CD4-positive, alpha-beta T cell (primary cell): ENCODE data around the gene PRM2. TPM values are rescaled to one million over a fixed set of nuclear protein-coding genes. Genes with fewer than 3 reads are reported as not detected.

Experiments used
- ATAC-seq: fragments of 200-7000 bp; cut with Tn5 transposase; one replicate; pipeline ENCODE4 v1.10.0; 2022; ENCODE audit warnings: mild to moderate bottlenecking; ENCODE audit not compliant: poor library complexity
- CTCF ChIA-PET: fragments of 350-600 bp; sonication (Branson Sonifier 250); formaldehyde crosslinking; loops from one replicate; lab custom pipeline; 2021; ENCODE audit warnings: antibody characterized with exemption, inconsistent platforms; lab: Charles Lee
- POLR2A ChIA-PET: fragments of 350-600 bp; sonication (Branson Sonifier 250); formaldehyde crosslinking; loops from one replicate; lab custom pipeline; 2021; ENCODE audit warnings: antibody characterized with exemption, inconsistent platforms; lab: Charles Lee
- DNase-seq, 14 experiments: peaks; one replicate each; pipeline ENCODE4 v3.0.0-alpha.2; 2013 to 2020; ENCODE audit warnings: mixed read lengths in 2 of 14
- H3K27ac ChIP-seq, 2 donors: one replicate each; pipeline versions ENCODE4 v1.5.1 to v1.7.0; 2013; ENCODE audit warnings: low read length in 2 of 2, low read depth in 1 of 2, mild to moderate bottlenecking in 1 of 2
- H3K27me3 ChIP-seq, 2 experiments: 1 replicate in 1 of 2; 2 replicates in 1 of 2; pipeline versions ENCODE4 v1.6.1 to v1.7.0; 2013; ENCODE audit warnings: low read length in 2 of 2, control low read depth in 1 of 2, mild to moderate bottlenecking in 1 of 2, moderate library complexity in 1 of 2; ENCODE audit not compliant: insufficient read depth in 2 of 2, control insufficient read depth in 1 of 2
- H3K36me3 ChIP-seq: one replicate; pipeline ENCODE4 v1.6.1; 2013; ENCODE audit warnings: low read length, control low read depth; ENCODE audit not compliant: insufficient read depth
- H3K4me1 ChIP-seq: one replicate; pipeline ENCODE4 v1.6.1; 2013; ENCODE audit warnings: low read length, control low read depth; ENCODE audit not compliant: insufficient read depth
- H3K4me3 ChIP-seq: one replicate; pipeline ENCODE4 v1.5.1; 2013; ENCODE audit warnings: mild to moderate bottlenecking, low read length, moderate library complexity
- H3K9me3 ChIP-seq, 2 experiments: 1 replicate in 1 of 2; 2 replicates in 1 of 2; pipeline versions ENCODE4 v1.6.1 to v1.7.0; 2013; ENCODE audit warnings: low read length in 2 of 2, mild to moderate bottlenecking in 2 of 2, control low read depth in 1 of 2, moderate library complexity in 1 of 2; ENCODE audit not compliant: control insufficient read depth in 1 of 2, insufficient read depth in 1 of 2
- H3K27ac Mint-ChIP-seq: one replicate; pipeline ENCODE4 v1.8.0; 2020; ENCODE audit warnings: mixed read lengths
- H3K27me3 Mint-ChIP-seq: one replicate; pipeline ENCODE4 v1.8.0; 2021; ENCODE audit warnings: mixed read lengths
- H3K36me3 Mint-ChIP-seq: one replicate; pipeline ENCODE4 v1.8.0; 2021; ENCODE audit warnings: low read depth, mixed read lengths
- H3K4me1 Mint-ChIP-seq: one replicate; pipeline ENCODE4 v1.8.0; 2021; ENCODE audit warnings: low read depth, mixed read lengths
- H3K4me3 Mint-ChIP-seq: one replicate; pipeline ENCODE4 v1.8.0; 2020; ENCODE audit warnings: mild to moderate bottlenecking, mixed read lengths
- H3K9me3 Mint-ChIP-seq: one replicate; pipeline ENCODE4 v1.8.0; 2020; ENCODE audit warnings: mixed read lengths
- CTCF ChIP-seq: fragments of 200-600 bp; IDR thresholded peaks from one replicate; pipeline ENCODE4 v1.8.0; 2022; ENCODE audit warnings: antibody characterized with exemption, mild to moderate bottlenecking
- intact Hi-C, 2 experiments: fragments of 100-400 bp; cut with DNase I in 1 of 2; cut with micrococcal nuclease in 1 of 2; formaldehyde crosslinking; loops; one replicate each; pipeline versions ENCODE4 v1.15.1 to v1.9.0; 2023 to 2025; cut with DNase I, micrococcal nuclease
- total RNA-seq, 174 experiments: library from RNA in 2 of 174; stranded (reverse) in 2 of 174; gene quantifications; one replicate each; pipeline ENCODE4 v1.2.3 and lab custom pipeline; 2021 to 2026

The PRM2 gene
- total RNA-seq, 2 experiments from 2014 or later = not detected

GRCh38 chr16:11253995-11254912 lies 22.0 kb downstream of the PRM2 start:
- no peaks in the 10 kb centered on the region for H3K27me3 ChIP-seq
- no peaks in the 10 kb centered on the region for H3K9me3 Mint-ChIP-seq
- H3K4me1 ChIP-seq = peaks cover 65% of the 10 kb centered on the region
- intact Hi-C loops = loop anchor here (2.0 to 10.0 kb wide), 6 partner anchors 21 to 661 kb away; partner anchors contain the start of gene GSPT1 (in 1 of the 2)
- no peak for TF ChIP-seq CTCF
- peaks cover 7% of the 10 kb centered on the region for H3K36me3 ChIP-seq
- no peak for ATAC-seq
- H3K4me3 ChIP-seq = peak overlapping the region; percentile 96
- no peaks in the 10 kb centered on the region for H3K9me3 ChIP-seq
- ChIA-PET CTCF (interaction anchor here (0.7 to 5.6 kb wide), 13 partner anchors 8 to 305 kb away, joined by 3 to 50 read pairs (median 5); no protein-coding TSS in a partner anchor), POLR2A (interaction anchor here (0.6 to 8.5 kb wide), 33 partner anchors 7 to 661 kb away, joined by 3 to 195 read pairs (median 8); partner anchors contain the start of genes CLEC16A, DEXI and GSPT1)
- H3K4me3 Mint-ChIP-seq = peak overlapping the region; percentile 81
- peaks cover 57% of the 10 kb centered on the region for H3K4me1 Mint-ChIP-seq
- peak in 4 of 14 experiments; percentile 18 to 35 (median 25) for DNase-seq
- peak overlapping the region; percentile 84 for H3K27ac Mint-ChIP-seq
- H3K36me3 Mint-ChIP-seq = peaks cover 32% of the 10 kb centered on the region
- peak overlapping the region in 1 of 2 donors; percentile 86 for H3K27ac ChIP-seq
- H3K27me3 Mint-ChIP-seq = no peaks in the 10 kb centered on the region

- peak in 11 of 14 experiments; percentile 8 to 83 (median 42) for DNase-seq
- TF ChIP-seq CTCF = no peak
- CTCF ChIA-PET = interaction anchor here (1.1 to 5.6 kb wide), 4 partner anchors 20 to 304 kb away, joined by 4 to 50 read pairs (median 4); no protein-coding TSS in a partner anchor
- Histone ChIP-seq H3K27me3 (no peaks in the 10 kb centered on the region), H3K9me3 (no peaks in the 10 kb centered on the region), H3K4me3 (peak overlapping the region; percentile 96), H3K27ac (peak overlapping the region in 1 of 2 donors; percentile 43), H3K36me3 (peaks cover 7% of the 10 kb centered on the region), H3K4me1 (peaks cover 56% of the 10 kb centered on the region)
- ATAC-seq = no peak
- H3K36me3 Mint-ChIP-seq = peaks cover 32% of the 10 kb centered on the region
- POLR2A ChIA-PET = interaction anchor here (0.7 to 8.5 kb wide), 13 partner anchors 8 to 489 kb away, joined by 3 to 195 read pairs (median 6); partner anchors contain the start of gene TXNDC11
- H3K4me3 Mint-ChIP-seq = peak overlapping the region; percentile 81
- intact Hi-C loops = loop anchor here (2.0 to 10.0 kb wide), 4 partner anchors 21 to 661 kb away; partner anchors contain the start of gene GSPT1 (in 1 of the 2)
- H3K27ac Mint-ChIP-seq = peak overlapping the region; percentile 84
- no peaks in the 10 kb centered on the region for H3K9me3 Mint-ChIP-seq
- no peaks in the 10 kb centered on the region for H3K27me3 Mint-ChIP-seq
- peaks cover 49% of the 10 kb centered on the region for H3K4me1 Mint-ChIP-seq
Observed at GRCh38 chr16:11253009-11253994, 23.0 kb downstream of the PRM2 start.
